Measurements from ENCODE around the gene ICA1. TPM values are rescaled to one million over a fixed set of nuclear protein-coding genes. Genes with fewer than 3 reads are reported as not detected.
A peak's percentile ranks its signal among the peaks of the same experiment; 100 is the strongest.

ICA1 gene
- total RNA-seq, 1 experiment from 2014 or later: not detected

DNA sequence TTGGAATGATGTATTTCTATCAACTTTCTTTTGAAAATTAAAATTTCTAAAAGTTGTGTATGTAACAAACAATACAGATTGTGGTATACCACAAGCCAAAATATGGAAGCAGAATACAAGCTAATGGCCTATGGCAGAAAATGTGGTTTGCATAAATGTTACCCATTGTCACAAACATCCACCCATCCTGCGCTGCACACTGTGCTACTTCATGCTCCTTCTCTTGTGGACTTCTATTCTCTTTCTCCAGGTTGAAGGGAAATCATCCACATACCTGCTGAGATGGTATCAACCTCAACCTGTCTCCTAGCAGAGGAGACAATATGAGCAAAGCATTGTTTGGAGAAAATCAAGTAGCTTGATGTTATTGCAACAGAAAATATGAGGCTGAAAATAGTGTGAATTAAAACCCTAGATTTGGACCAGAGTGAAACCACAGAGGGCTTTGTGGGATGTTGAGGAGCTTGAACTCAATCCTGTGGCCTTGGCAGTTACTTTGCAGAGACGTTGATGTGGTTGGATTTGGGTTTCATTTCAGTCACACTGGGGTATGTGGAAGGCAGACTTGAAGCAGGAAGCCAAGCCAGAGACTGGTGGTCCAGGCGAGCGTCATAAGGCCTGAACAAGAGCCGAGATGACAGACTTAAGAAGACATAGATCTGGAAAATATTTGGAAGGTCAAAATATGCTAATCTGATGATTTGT is 63.8 kb downstream of the ICA1 start:
- intact Hi-C loops (cut with micrococcal nuclease; ENCODE audit: unreplicated experiment): no loop called here
- Histone ChIP-seq H3K4me3 (ENCODE audit: low read depth, low read length, poor library complexity, severe bottlenecking) (no peak overlapping the region), H3K27me3 (replicated peaks; ENCODE audit: insufficient read depth, low read depth, low read length, poor library complexity) (no peaks in the 10 kb centered on the region), H3K4me1 (ENCODE audit: insufficient read depth, low read length, poor library complexity, severe bottlenecking) (no peaks in the 10 kb centered on the region), H3K36me3 (ENCODE audit: insufficient read depth, low read length, poor library complexity, severe bottlenecking) (no peaks in the 10 kb centered on the region), H3K9me3 (ENCODE audit: low read depth, low read length, poor library complexity, severe bottlenecking) (no peaks in the 10 kb centered on the region), H3K27ac (ENCODE audit: low read depth, low read length, poor library complexity, severe bottlenecking) (no peak overlapping the region)
- ChIA-PET POLR2A (ENCODE audit: low non-redundant PET) (no interaction called here), CTCF (no interaction called here)
- BruUV-seq (replicated peaks): no TSS peak
- TF ChIP-seq, protein P1, sequence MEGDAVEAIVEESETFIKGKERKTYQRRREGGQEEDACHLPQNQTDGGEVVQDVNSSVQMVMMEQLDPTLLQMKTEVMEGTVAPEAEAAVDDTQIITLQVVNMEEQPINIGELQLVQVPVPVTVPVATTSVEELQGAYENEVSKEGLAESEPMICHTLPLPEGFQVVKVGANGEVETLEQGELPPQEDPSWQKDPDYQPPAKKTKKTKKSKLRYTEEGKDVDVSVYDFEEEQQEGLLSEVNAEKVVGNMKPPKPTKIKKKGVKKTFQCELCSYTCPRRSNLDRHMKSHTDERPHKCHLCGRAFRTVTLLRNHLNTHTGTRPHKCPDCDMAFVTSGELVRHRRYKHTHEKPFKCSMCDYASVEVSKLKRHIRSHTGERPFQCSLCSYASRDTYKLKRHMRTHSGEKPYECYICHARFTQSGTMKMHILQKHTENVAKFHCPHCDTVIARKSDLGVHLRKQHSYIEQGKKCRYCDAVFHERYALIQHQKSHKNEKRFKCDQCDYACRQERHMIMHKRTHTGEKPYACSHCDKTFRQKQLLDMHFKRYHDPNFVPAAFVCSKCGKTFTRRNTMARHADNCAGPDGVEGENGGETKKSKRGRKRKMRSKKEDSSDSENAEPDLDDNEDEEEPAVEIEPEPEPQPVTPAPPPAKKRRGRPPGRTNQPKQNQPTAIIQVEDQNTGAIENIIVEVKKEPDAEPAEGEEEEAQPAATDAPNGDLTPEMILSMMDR (conservative IDR thresholded peaks at IDR 0.05; ENCODE audit: low read depth, low read length): no peak
- TF ChIP-seq EZH2 (IDR thresholded peaks at IDR 0.05; ENCODE audit: borderline replicate concordance, low read depth, low read length, poor library complexity, severe bottlenecking): no peak
- DNase-seq (ENCODE audit: low spot score): no peak

DNA sequence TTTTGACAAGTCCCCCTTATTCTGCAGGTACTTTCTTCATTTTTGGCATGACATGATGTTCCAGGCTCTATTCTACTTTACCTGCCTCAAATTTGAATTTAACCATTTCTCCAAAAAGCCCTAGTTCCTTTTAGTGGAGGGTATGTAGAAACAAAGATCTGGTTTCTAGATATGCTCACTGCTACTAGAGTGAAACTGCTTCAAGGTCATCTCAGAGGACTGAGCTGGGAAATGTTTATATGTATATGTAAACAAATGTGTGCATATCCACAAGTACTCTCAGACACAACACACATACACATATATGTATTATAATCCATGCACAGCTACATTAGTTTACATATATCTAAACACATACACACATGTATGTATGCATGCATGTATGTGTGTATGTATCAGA is 69.1 kb downstream of the ICA1 start:
- BruUV-seq (replicated peaks): no TSS peak
- Histone ChIP-seq H3K4me1 (ENCODE audit: insufficient read depth, low read length, poor library complexity, severe bottlenecking) (peaks cover 6% of the 10 kb centered on the region), H3K36me3 (ENCODE audit: insufficient read depth, low read length, poor library complexity, severe bottlenecking) (no peaks in the 10 kb centered on the region), H3K27ac (ENCODE audit: low read depth, low read length, poor library complexity, severe bottlenecking) (no peak overlapping the region), H3K9me3 (ENCODE audit: low read depth, low read length, poor library complexity, severe bottlenecking) (no peaks in the 10 kb centered on the region), H3K4me3 (ENCODE audit: low read depth, low read length, poor library complexity, severe bottlenecking) (no peak overlapping the region), H3K27me3 (replicated peaks; ENCODE audit: insufficient read depth, low read depth, low read length, poor library complexity) (no peaks in the 10 kb centered on the region)
- TF ChIP-seq EZH2 (IDR thresholded peaks at IDR 0.05; ENCODE audit: borderline replicate concordance, low read depth, low read length, poor library complexity, severe bottlenecking): no peak
- TF ChIP-seq, protein P1 (conservative IDR thresholded peaks at IDR 0.05; ENCODE audit: low read depth, low read length): no peak
- ChIA-PET CTCF (no interaction called here), POLR2A (ENCODE audit: low non-redundant PET) (no interaction called here)
- DNase-seq (ENCODE audit: low spot score): no peak
- intact Hi-C loops (cut with micrococcal nuclease; ENCODE audit: unreplicated experiment): loop anchor here (5.0 kb wide), 1 partner anchor 226 kb away; the partner anchor contains the start of gene GLCCI1

DNA sequence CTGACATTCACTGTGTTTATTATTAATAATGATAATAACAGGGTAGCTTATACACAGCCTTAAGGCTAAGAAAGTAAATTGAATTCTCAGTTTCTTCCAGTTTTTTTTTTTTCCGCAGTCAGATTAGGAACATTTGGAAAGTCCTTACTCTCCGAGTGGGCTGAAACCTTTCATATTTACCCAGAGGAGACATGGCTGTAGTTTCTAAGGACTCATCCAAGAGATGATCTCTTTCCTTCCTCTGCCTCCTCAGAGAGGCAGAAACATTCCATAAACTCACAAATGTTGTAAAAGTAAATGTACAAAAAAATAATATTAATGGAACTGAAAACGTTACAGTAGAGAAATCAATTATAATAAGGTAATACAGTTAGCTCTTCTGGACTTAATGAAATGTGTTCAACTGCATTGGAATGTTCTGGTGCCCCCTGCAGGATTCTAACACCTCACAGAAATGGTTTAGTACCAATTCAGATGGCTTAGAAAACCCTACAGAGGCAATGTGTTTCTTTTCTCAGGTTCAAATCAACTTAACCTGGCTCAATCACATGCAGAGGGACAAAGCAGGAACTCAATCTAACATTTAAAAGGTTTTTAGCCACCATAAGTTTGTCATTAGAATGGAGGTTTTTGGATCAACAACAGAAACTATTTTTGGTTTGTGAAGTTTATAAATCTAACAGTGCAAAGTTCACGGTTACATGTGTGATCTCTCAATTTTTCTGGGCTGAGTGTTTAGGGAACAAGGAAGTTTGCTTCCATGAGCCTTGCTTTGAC is 71.7 kb downstream of the ICA1 start:
- intact Hi-C loops (cut with micrococcal nuclease; ENCODE audit: unreplicated experiment): loop anchor here (2.0 to 5.0 kb wide), 2 partner anchors 223 to 508 kb away; partner anchors contain the start of gene GLCCI1
- TF ChIP-seq EZH2 (IDR thresholded peaks at IDR 0.05; ENCODE audit: borderline replicate concordance, low read depth, low read length, poor library complexity, severe bottlenecking): no peak
- TF ChIP-seq, protein P1 (conservative IDR thresholded peaks at IDR 0.05; ENCODE audit: low read depth, low read length): peak; percentile 83
- Histone ChIP-seq H3K4me3 (ENCODE audit: low read depth, low read length, poor library complexity, severe bottlenecking) (no peak overlapping the region), H3K27me3 (replicated peaks; ENCODE audit: insufficient read depth, low read depth, low read length, poor library complexity) (no peaks in the 10 kb centered on the region), H3K4me1 (ENCODE audit: insufficient read depth, low read length, poor library complexity, severe bottlenecking) (peaks cover 6% of the 10 kb centered on the region), H3K36me3 (ENCODE audit: insufficient read depth, low read length, poor library complexity, severe bottlenecking) (no peaks in the 10 kb centered on the region), H3K27ac (ENCODE audit: low read depth, low read length, poor library complexity, severe bottlenecking) (no peak overlapping the region), H3K9me3 (ENCODE audit: low read depth, low read length, poor library complexity, severe bottlenecking) (no peaks in the 10 kb centered on the region)
- DNase-seq (ENCODE audit: low spot score): peak; percentile 69
- POLR2A ChIA-PET (ENCODE audit: low non-redundant PET): no interaction called here
- no TSS peak for BruUV-seq (replicated peaks)
- CTCF ChIA-PET: interaction anchor here (0.5 to 0.8 kb wide), 4 partner anchors 14 to 528 kb away, joined by 3 to 10 read pairs (median 3); no protein-coding TSS in a partner anchor

Measured in A673 (cell line).